Stomach (tissue), 9 donors: ENCODE data around the gene FHIP1A. TPM values are rescaled to one million over a fixed set of nuclear protein-coding genes. Genes with fewer than 3 reads are reported as not detected.

Experiments used
- DNase-seq, 2 donors: peaks; one replicate each; pipeline versions ENCODE4 v3.0.0 to v3.0.0-alpha.2; 2013 to 2019
- H3K27ac ChIP-seq, 5 donors: fragments of 200-600 bp in 4 of 5; sonication (generic) in 4 of 5; one replicate each; pipeline ENCODE4 v1.5.1; 2013 to 2019; ENCODE audit warnings: mild to moderate bottlenecking in 1 of 5, moderate library complexity in 1 of 5
- H3K27me3 ChIP-seq, 3 donors: fragments of 200-600 bp; sonication (generic); one replicate each; pipeline ENCODE4 v1.5.1; 2017 to 2019; ENCODE audit warnings: mixed run types in 1 of 3
- H3K36me3 ChIP-seq, 4 donors: fragments of 200-600 bp; sonication (generic); 1 replicate in 3 of 4; 2 replicates in 1 of 4; pipeline ENCODE4 v1.5.1; 2016 to 2019
- H3K4me1 ChIP-seq, 4 donors: fragments of 200-600 bp; sonication (generic); one replicate each; pipeline ENCODE4 v1.5.1; 2016 to 2019
- H3K4me3 ChIP-seq, 4 donors: fragments of 200-600 bp; sonication (generic) in 3 of 4; one replicate each; pipeline ENCODE4 v1.5.1; 2016 to 2019; ENCODE audit warnings: mild to moderate bottlenecking in 1 of 4
- H3K9me3 ChIP-seq, 4 donors: fragments of 200-600 bp; sonication (generic); one replicate each; pipeline ENCODE4 v1.5.1; 2016 to 2019
- CTCF ChIP-seq, 7 experiments: fragments of 450-650 bp in 4 of 7; fragments of 200-600 bp in 3 of 7; sonication (generic) in 3 of 7; IDR thresholded peaks; one replicate each; pipeline ENCODE4 v1.5.1; 2016 to 2019; ENCODE audit warnings: antibody characterized with exemption in 7 of 7, control low read depth in 2 of 7, mild to moderate bottlenecking in 1 of 7
- EP300 ChIP-seq: sonication (generic); formaldehyde crosslinking; IDR thresholded peaks from one replicate; pipeline ENCODE4 v1.6.1; 2017; ENCODE audit warnings: antibody characterized with exemption
- POLR2A ChIP-seq, 4 donors: fragments of 450-650 bp; IDR thresholded peaks; one replicate each; pipeline ENCODE4 v1.6.1; 2016; ENCODE audit warnings: antibody characterized with exemption in 4 of 4, control low read depth in 2 of 4, mild to moderate bottlenecking in 1 of 4, moderate library complexity in 1 of 4
- POLR2AphosphoS5 ChIP-seq, 3 donors: sonication (generic); formaldehyde crosslinking; IDR thresholded peaks; one replicate each; pipeline ENCODE4 v1.6.1; 2016; ENCODE audit warnings: antibody characterized with exemption in 3 of 3
- WGBS, 5 donors: extraction: QIAGEN DNeasy Blood & Tissue Kit in 3 of 5; methylation state at CpG; one replicate each; pipeline versions ENCODE4 v1.1.5 to v1.1.7; 2013 to 2018; 5-methylcytosine and 5-hydroxymethylcytosine counted together
- intact Hi-C: fragments of 100-400 bp; cut with DNase I; formaldehyde crosslinking; loops from one replicate; pipeline ENCODE4 v1.15.1; 2023; ENCODE audit warnings: low total_unique reads
- polyA plus RNA-seq, 3 donors: library from polyadenylated mRNA; stranded (reverse); fragments of 200-250 nt; gene quantifications; one replicate each; pipeline ENCODE4 v1.2.3, GENCODE V29; 2013
- total RNA-seq, 5 donors: library from RNA; depleted of rRNA; stranded (reverse); fragments of >200 nt; gene quantifications; one replicate each; pipeline versions ENCODE4 v1.1.0 to v1.2.3, GENCODE V29; 2014 to 2016
- donor health status: healthy with polysubstance abuse.
- donor health status: Bipolar disorder and iron deficiency.
- donor health status: healthy.

Gene FHIP1A
- total and polyA plus RNA-seq, 8 donors: 0.90 to 177 (median 12.3) TPM

GRCh38 chr4:151415978-151416377 lies 7.0 kb downstream of the FHIP1A start:
- H3K27ac ChIP-seq: no peak overlapping the region
- H3K27me3 ChIP-seq: no peaks in the 10 kb centered on the region
- no peak for DNase-seq
- H3K36me3 ChIP-seq: no peaks in the 10 kb centered on the region
- intact Hi-C loops: no loop called here
- no peak overlapping the region for H3K4me3 ChIP-seq
- no peaks in the 10 kb centered on the region for H3K9me3 ChIP-seq
- peaks cover 0 to 13% (median 5%) of the 10 kb centered on the region in 4 donors for H3K4me1 ChIP-seq
- TF ChIP-seq POLR2A (IDR thresholded peaks at IDR 0.05) (no peak), POLR2AphosphoS5 (IDR thresholded peaks at IDR 0.05) (no peak)

DNA sequence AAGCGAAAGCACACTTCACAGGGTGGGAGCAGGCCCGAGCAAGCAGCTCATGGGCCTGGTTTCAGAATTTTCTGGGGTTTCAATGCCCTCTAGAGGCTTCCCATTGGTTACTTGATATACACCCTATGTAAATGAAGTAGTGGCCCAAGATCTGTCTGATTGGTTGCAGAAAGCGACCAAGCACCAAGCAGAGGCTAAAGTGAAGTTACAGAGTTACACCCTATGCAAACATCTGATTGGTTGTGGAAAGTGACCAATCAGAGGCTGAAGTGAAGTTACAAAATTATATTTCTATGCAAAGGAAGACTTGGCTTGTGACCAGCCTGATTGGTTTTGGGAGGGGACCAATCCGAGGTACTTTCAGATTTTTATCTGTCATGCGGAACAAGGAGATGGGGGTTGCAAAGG lies 8.2 kb downstream of the FHIP1A start:
- Histone ChIP-seq H3K4me3 (no peak overlapping the region), H3K9me3 (no peaks in the 10 kb centered on the region), H3K4me1 (peaks cover 0 to 13% (median 5%) of the 10 kb centered on the region in 4 donors), H3K27me3 (no peaks in the 10 kb centered on the region), H3K27ac (peak overlapping the region in 2 of 5 donors; percentile 8 to 11), H3K36me3 (no peaks in the 10 kb centered on the region)
- intact Hi-C loops: no loop called here
- 77 to 92% (median 83%) methylated on average over 5 of the region's 5 CpGs for WGBS, 5 donors
- no peak for DNase-seq
- no peak for TF ChIP-seq CTCF (IDR thresholded peaks at IDR 0.05)
- no peak for TF ChIP-seq EP300
- no peak for TF ChIP-seq POLR2AphosphoS5 (IDR thresholded peaks at IDR 0.05)
- TF ChIP-seq POLR2A (IDR thresholded peaks at IDR 0.05): no peak

- H3K9me3 ChIP-seq: no peaks in the 10 kb centered on the region
- DNase-seq: peak in 1 of 2 donors; percentile 44
- no peak for TF ChIP-seq CTCF (IDR thresholded peaks at IDR 0.05)
- no peak for TF ChIP-seq POLR2AphosphoS5 (IDR thresholded peaks at IDR 0.05)
- no peak for TF ChIP-seq POLR2A (IDR thresholded peaks at IDR 0.05)
- no peak for TF ChIP-seq EP300
- peak overlapping the region in 4 of 5 donors; percentile 14 to 59 (median 32) for H3K27ac ChIP-seq
- intact Hi-C loops: no loop called here
- H3K4me1 ChIP-seq: peaks cover 0 to 13% (median 5%) of the 10 kb centered on the region in 4 donors
- WGBS, 5 donors: 74 to 88% (median 80%) methylated on average over 2 of the region's 2 CpGs
- no peaks in the 10 kb centered on the region for H3K27me3 ChIP-seq
- no peak overlapping the region for H3K4me3 ChIP-seq
- no peaks in the 10 kb centered on the region for H3K36me3 ChIP-seq
Measured at GRCh38 chr4:151417766-151418376, 8.9 kb downstream of the FHIP1A start.

DNA sequence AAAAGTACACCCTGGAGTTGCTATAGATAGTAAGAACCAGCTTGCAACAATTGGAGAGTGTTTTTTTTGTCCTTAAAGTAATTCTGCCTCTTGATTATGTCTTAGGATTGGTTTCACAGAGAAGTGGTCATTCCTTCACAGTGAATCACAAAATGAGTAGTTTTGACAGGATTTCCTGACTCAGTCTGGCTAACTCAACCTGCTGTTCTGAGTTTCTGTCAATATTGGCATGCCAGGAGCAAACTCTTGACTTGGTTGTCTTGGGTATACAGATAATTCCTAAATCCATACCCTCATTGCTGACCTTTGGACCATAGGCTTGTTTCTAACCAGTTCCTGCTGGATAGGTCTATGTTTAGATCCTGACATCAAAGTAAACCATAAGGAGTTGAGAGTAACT lies 9.4 kb downstream of the FHIP1A start:
- TF ChIP-seq POLR2AphosphoS5 (IDR thresholded peaks at IDR 0.05) (peak in 1 of 3 donors; percentile 16), EP300 (no peak), POLR2A (IDR thresholded peaks at IDR 0.05) (no peak)
- Histone ChIP-seq H3K36me3 (no peaks in the 10 kb centered on the region), H3K4me1 (peaks cover 0 to 13% (median 5%) of the 10 kb centered on the region in 4 donors), H3K27me3 (no peaks in the 10 kb centered on the region), H3K27ac (peak overlapping the region in 4 of 5 donors; percentile 45 to 59 (median 56)), H3K4me3 (no peak overlapping the region), H3K9me3 (no peaks in the 10 kb centered on the region)
- DNase-seq: peak in 1 of 2 donors; percentile 64
- intact Hi-C loops: no loop called here

DNA sequence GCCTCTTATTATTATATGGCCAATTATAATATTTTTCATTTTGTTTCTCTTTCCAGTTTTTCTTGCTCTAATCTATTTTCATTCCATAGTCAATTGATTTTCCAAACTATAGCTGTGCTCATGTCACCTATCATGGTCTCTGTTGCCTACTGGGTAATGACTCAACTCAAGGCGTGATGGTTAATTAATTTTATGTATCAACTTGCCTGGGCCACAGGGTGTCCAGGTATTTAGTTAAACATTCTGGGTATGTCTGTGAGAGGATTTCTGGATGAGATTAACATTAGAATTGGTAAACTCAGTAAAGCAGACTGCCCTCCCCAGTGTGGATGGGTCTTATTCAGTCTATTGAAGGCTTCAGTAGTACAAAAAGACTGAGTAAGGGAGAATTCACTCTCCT lies 9.9 kb downstream of the FHIP1A start:
- Histone ChIP-seq H3K27me3 (no peaks in the 10 kb centered on the region), H3K9me3 (no peaks in the 10 kb centered on the region), H3K27ac (peak overlapping the region in 3 of 5 donors; percentile 31 to 59 (median 57)), H3K4me1 (peaks cover 0 to 13% (median 5%) of the 10 kb centered on the region in 4 donors), H3K4me3 (no peak overlapping the region), H3K36me3 (no peaks in the 10 kb centered on the region)
- no peak for DNase-seq
- intact Hi-C loops: no loop called here
- TF ChIP-seq POLR2A (IDR thresholded peaks at IDR 0.05) (no peak), EP300 (no peak), POLR2AphosphoS5 (IDR thresholded peaks at IDR 0.05) (no peak), CTCF (IDR thresholded peaks at IDR 0.05) (no peak)
- WGBS, 5 donors: 89 to 97% (median 93%) methylated on average over 1 of the region's 1 CpG
